HG02763 (cell line): ENCODE results near the gene AQP6.
A peak's percentile ranks its signal among the peaks of the same experiment; 100 is the strongest.

Experiments
- ATAC-seq: cut with Tn5 transposase; IDR thresholded peaks from one replicate; pipeline ENCODE4 v1.9.1; 2021; ENCODE audit warnings: mild to moderate bottlenecking, moderate library complexity; ENCODE audit not compliant: unreplicated experiment

The AQP6 gene

GRCh38 chr12:50025187-50026059 is 52.7 kb downstream of the AQP6 start, which contains the start of gene RACGAP1:
TSS of gene RACGAP1 (minus strand) at chr12:50025494. CDS start at chr12:50016715, 8,779 bp downstream.
- ATAC-seq = peak; percentile 98

GRCh38 chr12:50026691-50027090 is 53.9 kb downstream of the AQP6 start:
- ATAC-seq = no peak
